Activated CD4-positive, alpha-beta T cell treated with anti-CD3 and anti-CD28 coated beads for 24 hours (primary cell): Measurements from ENCODE around the gene MTHFD1L.
A peak's percentile ranks its signal among the peaks of the same experiment; 100 is the strongest.

Experiments
- DNase-seq, 2 donors: peaks; one replicate each; pipeline ENCODE4 v3.0.0-alpha.2; 2020; ENCODE audit warnings: low read depth in 2 of 2

The MTHFD1L gene

DNA sequence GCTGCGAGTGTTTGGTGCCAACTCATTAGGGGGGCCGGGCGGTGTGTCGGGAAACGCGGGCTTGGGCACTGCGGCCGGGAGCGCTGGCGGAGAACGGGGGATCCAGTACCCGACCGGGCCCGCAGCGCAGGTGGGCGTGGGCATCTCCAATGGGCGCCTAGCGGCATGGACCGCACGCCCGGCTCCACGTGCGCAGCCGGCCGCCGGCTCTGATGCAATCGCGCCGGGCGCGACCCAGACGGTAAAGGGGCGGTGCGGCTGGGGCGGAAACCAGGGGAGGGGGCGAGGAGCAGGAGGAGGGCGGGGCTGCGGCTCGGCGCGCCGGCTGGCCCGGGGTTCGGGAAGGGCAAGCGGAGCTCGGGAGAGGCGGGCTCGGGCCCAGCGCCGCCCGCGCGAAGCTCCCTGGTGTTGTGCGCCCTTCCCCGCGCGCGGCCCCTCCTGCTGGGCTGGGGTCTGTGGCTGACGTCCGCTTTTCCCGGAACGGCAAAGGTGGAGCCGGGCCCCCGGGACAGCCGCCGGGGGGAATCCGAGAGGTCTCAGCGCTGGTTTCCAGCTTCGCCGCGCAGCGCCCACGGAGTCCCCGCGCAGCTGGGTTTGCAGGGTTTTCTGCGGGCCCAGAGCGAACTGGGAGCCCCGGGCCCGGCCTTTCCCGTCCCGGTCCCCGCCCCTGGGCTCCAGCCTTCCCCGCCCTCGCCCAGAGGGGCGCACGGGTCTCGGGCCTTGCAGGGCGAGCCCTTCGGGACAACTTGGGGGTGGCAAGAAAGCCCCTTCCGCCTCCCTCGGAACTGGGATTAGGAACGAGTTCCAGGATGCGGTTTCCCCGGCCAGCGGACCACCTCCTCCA, 867 bp downstream of the MTHFD1L start:
- peak; percentile 73 to 80 for DNase-seq

DNA sequence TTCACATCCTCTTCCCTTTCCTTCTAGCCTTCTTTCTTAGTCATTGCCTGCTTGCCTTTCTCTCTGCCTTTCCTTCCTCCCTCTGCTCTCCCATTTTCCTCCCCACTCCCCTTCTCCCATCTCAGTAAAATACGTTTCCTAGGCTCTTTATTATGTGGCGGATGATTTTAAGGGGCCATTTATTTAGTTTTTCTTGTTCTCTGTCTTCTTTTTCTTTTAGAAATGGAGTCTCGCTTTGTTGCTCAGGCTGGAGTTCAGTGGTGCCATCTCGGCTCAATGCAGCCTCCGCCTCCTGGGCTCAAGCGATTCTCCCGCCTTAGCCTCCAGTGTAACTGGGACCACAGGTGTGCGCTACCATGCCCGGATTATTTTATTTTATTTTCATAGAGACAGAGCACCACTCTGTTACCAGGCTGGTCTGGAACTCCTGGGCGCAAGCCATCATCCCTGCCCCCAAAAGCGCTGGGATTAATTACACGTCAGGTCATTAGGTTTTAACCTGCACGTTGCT, 1.5 kb downstream of the MTHFD1L start:
- DNase-seq, result no peak

DNA sequence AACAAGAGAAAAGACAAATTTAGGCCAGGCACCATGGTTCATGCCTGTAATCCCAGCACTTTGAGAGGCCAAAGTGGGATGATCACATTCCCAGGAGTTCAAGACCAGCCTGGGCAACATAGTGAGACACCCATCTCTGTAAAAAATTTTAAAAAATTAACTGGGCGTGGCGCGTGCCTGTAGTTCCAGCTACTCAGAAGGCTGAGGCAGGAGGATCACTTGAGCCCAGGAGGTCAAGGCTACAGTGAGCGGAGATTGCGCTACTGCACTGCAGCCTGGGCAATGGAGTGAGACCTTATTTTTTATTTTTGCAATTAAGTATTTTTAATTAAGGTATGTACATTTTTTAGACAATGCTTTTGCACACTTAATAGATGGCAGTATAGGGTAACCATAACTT, 3.3 kb downstream of the MTHFD1L start:
- DNase-seq, result no peak

DNA sequence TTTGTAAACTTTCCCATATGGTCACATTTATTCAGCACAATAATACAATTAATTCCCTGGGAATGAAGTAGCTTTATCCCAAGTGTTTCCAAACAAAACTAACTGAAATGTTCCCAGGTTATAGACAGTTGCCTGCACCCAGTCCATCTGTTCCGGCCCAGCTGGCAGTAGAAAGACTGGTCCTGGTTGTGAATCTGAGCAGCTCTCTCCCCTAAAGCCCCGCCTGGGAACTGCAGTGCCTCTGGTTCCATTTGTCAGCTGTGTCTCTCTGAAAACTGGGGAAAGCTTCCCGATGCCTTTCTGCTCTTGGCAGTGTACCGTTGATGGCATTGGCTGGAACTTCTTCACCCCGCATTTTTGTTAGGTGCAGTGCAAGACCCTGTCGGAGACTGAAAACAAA, 8.7 kb downstream of the MTHFD1L start:
- DNase-seq, result no peak

DNA sequence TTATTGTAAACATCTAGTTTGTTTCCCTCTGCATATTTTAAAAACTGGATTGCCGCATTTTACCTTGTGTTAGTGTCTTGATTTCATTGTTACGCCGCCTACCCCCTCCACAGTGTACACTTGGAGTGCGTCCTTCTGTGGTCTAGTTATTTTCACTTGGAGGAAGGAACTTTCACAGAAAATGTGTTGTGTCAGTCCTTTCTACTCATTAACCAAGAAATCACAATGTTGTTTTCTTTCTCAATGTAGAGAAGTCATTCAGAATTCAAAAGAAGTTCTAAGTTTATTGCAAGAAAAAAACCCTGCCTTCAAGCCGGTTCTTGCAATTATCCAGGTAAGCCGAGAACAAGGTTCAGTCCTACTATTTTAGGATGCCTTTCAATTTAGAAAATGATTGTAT, 10.3 kb downstream of the MTHFD1L start:
- no peak for DNase-seq

DNA sequence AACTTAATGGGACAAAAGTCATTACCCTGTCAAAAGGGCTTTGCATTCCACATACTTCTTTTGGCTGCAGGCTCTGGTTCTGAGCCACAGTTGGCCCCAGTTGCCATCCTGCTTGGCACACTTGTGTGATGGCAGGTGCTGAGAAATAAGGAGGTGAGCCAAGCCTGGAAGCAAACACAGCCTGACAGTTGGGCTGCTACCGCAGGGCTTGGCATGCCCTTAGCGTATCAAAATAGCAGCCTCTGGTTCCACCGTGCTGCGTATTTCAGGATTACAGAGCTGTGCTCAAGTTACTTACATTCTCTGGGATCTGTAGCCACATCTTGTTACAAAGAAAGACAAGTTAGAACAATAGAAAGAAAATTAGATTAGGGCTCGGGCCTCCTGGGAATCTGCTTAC, 11.1 kb downstream of the MTHFD1L start:
- no peak for DNase-seq

DNA sequence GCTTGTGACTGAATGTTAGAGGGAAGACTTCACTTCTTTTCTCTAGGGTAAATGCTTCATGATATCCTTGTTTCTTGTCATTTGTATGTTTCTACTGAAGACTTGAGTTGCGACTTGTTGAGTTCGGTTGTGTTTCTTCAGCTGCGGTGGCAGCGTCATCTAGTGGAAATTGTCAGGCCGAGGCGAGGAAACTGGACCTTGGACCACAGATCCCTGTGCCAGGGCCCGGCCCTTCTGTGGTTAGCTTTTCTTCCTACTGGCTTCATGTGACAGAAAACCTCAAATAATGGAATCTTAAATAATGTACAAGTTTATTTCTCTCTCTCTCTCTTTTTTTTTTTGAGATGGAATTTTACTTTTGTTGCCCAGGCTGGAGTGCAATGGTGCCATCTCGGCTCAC, 12.4 kb downstream of the MTHFD1L start:
- no peak for DNase-seq

DNA sequence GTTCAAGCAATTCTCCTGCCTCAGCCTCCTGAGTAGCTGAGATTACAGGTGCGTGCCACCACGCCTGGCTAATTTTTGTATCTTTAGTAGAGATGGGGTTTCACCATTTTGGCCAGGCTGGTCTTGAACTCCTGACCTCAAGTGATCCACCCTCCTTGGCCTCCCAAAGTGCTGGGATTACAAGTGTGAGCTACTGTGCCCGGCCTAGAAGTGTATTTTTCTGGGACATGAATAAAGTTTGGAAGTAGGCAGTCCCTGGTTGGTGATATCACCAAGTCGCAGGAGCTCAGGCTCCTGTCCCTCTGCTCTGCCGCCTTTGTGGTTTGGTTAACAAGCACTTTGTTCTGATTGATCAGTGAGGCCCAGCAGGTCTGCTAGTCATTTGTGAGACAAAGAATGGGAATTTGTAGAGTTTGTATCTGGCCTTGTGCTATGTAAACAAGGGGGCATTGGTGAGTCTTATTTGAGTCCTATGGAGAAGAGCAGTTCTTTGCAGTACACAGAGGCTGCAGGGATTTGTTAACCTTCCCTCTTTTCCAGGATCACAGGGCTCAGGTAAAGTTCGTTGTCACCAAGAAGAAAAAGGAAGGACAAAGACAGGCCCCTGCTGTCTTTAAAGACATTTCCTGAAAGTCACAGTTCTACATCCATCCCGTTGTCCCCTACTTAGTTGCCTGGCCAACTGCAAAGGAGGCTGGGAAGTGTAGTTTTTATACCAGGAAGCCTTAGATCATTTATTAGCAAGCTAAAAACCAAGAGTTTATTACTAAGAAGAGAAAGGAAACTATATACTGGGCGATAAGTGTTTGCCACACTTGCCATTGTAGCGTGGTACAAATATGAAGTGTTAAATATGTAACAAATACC, 13.1 kb downstream of the MTHFD1L start:
- DNase-seq, result no peak

DNA sequence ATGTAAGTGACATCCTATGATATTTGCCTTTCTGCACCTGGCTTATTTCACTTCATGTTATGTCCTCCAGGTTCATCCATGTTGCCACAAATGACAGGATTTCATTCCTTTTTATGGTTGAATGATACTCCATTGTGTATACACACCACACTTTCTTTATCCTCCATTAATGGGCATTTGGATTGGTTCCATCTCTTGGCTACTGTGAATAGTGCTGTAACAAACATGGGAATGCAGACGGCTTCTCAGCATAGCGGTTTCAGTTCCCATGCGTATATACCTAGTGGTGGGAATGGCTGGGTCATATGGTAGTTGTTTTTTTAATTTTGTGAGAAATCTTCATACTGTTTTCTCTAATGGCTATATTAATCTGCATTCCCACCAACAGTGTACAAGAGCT, 14.8 kb downstream of the MTHFD1L start:
- no peak for DNase-seq

DNA sequence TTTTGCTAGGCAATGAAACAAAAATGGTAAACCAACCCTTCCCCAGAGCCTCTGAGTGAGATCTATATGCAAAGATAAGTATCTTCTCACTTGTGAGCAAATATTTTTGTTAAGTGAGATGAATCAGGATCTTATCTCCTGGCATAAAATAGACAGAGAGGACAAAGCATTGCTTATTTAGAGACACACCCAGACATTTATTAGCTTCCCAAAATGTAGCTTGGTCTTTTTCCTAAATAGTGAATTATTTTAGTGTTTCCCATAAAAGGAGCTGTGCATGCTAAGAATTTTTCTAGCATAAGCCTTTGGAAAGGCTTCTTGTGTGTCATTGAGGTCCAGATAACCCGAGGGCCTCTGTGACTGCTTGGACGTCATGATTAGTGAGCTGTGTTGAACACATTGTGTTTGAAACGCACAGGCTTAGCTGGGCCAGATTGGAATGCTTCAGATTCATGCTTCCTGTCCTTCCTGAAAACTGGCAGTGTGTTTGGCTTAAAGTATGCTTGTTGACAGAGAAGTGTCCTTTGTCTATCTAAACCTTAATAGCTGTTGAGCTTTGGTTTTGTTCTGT, 16.5 kb downstream of the MTHFD1L start:
- DNase-seq, result no peak

DNA sequence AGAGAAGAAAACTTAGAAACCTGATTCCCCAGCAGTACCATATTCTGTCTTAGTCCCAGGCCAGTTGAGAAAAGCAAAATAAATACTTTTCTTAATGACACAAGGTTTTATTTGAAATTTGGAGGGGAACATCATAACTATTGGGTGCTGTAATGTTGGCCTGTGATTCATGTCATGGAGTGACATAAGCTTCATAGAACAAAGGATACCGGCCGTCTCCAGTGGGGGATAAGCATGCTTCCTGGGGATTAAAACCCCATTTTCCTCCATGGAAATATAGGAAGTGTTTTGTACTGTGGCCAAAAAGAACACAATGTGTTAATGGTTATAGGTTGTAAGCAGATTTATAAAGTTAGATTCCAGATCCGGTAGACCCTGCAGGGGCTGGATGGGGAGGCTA, 18.0 kb downstream of the MTHFD1L start:
- no peak for DNase-seq

DNA sequence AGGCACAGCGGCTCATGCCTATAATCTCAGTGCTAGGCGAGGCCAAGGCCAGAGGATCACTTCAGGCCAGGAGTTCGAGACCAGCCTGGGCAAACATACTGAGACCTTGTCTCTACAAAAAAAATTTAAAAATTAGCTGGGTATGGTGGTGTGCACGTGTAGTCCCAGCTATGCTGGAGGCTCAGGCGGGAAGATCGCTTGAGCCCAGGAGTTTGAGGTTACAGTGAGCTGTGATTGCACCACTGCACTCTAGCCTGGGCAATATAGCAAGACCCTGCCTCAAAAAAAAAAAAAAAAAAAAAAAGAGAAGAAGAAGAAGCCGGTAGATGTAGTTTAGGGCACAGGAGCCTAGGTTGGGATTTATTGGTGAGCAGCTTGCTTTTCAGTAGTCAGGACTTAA, 20.7 kb downstream of the MTHFD1L start:
- DNase-seq, result no peak

DNA sequence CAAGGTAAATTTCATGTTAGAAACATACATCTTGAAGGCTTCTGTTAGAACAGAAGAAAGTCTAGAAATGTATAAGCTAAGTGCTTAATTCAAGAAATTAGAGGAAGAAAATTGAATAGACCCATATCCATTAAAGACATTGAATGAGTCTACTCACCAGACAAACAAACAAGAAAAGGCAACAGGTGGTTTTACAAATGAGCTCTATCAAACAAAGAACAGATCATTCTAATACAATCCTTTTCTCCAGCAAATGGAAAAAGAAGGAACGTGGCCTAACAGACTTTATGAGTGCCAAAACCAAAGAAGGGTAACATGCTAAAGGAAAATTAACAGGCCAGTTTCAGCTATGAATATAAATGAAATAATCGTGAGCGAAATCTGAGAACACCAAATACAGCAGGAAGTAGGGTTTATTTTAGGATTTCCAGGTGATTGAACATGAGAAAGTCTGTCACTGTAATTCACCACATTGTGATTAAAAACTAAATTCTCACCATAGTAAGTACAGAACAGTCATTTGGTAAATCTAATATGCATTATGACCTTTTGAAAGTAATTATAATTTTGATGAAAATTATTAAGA, 22.6 kb downstream of the MTHFD1L start:
- no peak for DNase-seq

DNA sequence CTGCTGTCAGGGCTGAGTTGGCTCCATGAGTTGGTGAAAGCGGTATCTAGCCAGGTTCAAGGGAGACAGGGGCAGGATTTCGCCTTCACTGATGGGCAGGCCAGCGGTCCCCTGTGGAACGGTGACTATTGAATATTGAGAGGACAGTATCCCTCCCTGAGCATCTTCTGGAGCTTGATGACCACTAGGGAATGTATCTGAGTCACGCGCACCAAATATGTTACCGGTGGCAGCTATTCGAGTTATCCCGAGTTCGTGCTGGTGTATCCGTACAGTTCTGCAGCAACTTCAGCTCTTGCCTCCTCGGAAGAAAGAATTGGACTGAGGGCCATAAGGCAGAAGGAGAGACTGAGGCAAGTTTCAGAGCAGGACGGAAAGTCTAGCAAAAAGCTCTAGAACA, 24.8 kb downstream of the MTHFD1L start:
- no peak for DNase-seq

DNA sequence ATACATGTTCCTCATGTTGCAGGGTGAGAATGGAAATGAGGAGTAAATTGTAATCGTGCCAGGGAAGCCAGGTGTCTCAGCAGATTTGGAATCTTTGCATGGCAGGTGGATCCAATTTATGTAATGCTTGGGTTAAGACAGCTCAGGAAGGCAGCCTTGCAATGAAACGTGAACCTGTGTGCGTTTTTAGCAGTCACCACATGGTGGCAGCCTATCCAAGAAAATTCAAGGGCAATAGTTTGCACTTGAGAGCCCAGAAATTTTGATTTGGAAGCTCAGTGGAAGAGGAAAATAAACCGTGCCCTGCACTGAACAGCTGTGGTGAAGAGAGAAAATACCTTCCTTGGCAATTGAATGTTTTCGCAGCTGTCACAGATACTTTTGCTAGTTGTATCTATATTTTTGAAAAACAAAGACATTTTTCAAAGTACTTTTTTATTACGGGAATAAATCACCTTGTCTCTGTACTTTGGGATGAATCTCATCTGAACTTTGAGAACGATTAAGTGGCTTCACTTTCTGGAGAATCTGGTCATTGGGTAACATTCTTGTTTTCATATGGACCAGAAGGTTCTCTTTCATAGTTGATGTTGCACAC, 26.5 kb downstream of the MTHFD1L start:
- peak; percentile 23 to 41 for DNase-seq

DNA sequence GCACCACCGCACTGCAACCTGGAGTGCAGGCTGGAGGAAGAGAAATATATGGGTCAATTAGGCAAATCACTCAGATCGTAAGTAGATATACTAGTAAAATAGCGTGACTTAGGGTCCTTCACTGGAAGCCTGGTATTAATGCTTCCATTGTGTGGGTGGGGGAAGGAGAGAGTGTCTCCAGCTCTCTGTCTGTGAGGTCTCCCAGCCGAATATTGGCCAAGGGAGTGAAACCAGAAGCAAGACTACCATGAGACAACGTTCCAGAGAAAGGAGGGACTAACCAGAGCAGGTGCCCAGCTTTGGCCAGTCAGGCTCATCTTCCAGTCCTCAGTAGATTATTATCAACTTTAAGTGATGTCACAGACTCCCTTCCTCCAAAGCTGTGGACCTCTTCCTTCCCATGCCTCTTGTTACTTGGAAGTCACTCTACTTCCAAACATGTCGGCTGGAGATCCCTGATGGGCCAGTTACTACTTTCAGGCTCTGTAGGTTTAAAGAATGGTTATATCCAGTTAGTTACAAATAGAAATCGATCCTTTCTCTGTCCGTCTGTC, 28.8 kb downstream of the MTHFD1L start:
- DNase-seq, result no peak

DNA sequence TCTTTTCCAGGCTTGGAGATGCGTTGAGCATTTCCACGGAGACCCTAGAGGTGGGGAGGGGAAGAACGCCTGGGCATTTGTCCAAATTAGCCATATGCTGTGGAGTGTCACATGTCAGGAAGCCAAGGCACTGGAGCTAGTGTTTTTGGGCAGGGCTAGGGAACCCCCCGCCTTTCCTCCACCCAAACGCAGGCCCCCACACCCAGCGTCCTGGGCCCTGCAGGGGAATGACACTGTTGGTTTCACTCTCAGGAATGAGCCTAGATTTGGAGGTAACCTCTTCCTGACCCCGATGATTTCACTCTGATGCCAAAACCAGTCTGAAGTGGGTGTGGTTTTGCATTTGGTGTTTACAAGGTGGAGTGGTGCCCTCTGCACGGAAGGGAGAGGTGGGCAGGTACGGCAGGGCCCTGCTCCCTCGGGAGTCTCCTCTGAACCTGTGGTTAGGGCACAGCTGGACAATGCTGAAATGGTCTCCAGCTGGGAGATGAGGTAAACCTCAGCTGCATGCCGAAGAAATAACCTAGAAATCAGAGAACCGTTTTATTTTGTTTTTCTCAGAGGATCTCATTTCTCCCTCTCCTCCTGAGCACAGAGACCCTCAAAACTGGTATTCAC, 29.5 kb downstream of the MTHFD1L start:
- DNase-seq, result no peak

DNA sequence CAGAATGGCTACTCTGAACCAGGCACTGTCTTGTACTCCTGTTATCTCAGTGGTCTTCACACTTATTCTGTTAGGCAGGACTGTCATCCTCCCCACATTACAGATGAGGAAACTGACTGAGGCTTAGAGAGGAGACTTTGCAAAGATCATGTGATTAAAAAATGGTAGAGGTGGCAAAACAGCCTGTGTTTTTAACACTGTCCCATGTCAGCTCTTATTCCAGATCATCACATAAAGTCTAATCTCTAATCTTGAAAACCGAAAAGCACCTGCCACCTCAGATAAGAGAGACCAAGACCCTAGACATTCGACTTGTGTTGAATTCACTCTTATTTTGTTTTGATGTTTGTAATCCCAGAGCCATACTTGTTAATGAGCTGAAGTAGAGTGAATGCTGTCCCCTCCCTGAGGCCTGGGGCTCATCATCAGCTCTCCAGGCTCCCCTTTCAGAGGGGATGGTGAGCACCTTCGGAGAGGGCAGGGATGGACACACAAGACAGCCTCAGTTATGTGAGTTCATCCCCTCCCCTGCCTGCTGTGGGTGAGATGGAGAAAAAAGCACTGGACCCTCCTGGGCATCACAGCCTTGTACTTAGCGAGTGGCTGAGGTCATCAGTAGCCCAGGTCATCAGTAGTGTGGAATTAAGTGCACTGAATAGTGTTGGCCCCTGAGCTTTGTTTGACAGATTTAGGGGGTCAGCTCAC, 30.6 kb downstream of the MTHFD1L start:
- no peak for DNase-seq

DNA sequence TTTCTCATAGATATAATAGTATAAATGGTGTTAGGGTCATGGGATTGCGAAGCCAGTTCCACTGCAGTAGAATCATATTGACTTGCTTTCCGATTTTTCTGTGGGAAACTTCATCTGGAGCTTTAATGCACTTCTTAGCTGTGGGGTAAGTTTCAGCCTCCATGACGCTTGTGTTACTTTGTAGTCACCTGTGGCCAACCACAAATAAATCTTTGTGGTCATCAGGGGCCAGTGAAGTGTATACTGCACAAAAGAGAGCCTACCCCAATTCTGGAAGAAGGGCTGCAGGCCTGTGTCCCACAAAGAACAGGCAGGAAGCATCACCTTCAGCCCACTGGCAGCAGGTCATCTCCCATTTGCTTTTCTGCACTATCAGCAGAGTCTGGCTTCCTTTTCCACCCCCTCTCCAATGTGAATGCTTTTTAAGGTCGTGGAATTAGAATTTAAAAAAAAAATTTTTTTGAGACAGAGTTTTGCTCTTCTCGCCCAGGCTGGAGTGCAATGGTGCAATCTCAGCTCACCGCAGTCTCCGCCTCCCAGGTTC, 32.0 kb downstream of the MTHFD1L start:
- DNase-seq, result no peak
